SJSA1 (cell line): ENCODE results near the gene CHD2. TPM values are rescaled to one million over a fixed set of nuclear protein-coding genes. Genes with fewer than 3 reads are reported as not detected.
"Not testable (repeated sequence)": the region's sequence is repeated elsewhere in the genome, so short reads cannot be mapped to it uniquely, and the experiment has no call there.

Experiments used
- DNase-seq, 2 experiments: peaks; one replicate each; pipeline ENCODE4 v3.0.0-alpha.2; 2015 to 2020; ENCODE audit warnings: low spot score in 2 of 2, low read depth in 1 of 2
- H3K27ac ChIP-seq: fragments of 250-450 bp; sonication (Bioruptor Pico); 2 replicates; pipeline ENCODE4 v1.5.1; 2020; ENCODE audit warnings: mild to moderate bottlenecking, moderate library complexity
- H3K27me3 ChIP-seq: fragments of 250-450 bp; sonication (Bioruptor Pico); replicated peaks from 2 replicates; pipeline ENCODE4 v1.5.1; 2020; ENCODE audit warnings: mild to moderate bottlenecking, moderate library complexity
- H3K36me3 ChIP-seq: fragments of 250-450 bp; sonication (Bioruptor Pico); 2 replicates; pipeline ENCODE4 v1.5.1; 2020; ENCODE audit warnings: mild to moderate bottlenecking
- H3K4me1 ChIP-seq: fragments of 250-450 bp; sonication (Bioruptor Pico); replicated peaks from 2 replicates; pipeline ENCODE4 v1.6.1; 2021; ENCODE audit warnings: mild to moderate bottlenecking
- H3K4me3 ChIP-seq: fragments of 250-450 bp; sonication (Bioruptor Pico); 2 replicates; pipeline ENCODE4 v1.5.1; 2020; ENCODE audit warnings: mild to moderate bottlenecking
- H3K9me3 ChIP-seq: fragments of 250-450 bp; sonication (Bioruptor Pico); replicated peaks from 2 replicates; pipeline ENCODE4 v1.5.1; 2020; ENCODE audit warnings: mild to moderate bottlenecking
- total RNA-seq: library from RNA; depleted of rRNA; stranded (reverse); fragments of >200 nt; shearing (Covaris generic); gene quantifications from 2 replicates; pipeline ENCODE4 v1.2.3, GENCODE V29; 2014; rRNA removed

The CHD2 gene
- 37.6 and 43.7 TPM in 2 replicates for total RNA-seq

- peak; percentile 72 to 93 for DNase-seq
- H3K36me3 ChIP-seq: peaks cover 79% of the 10 kb centered on the region
- H3K27ac ChIP-seq: peak within 1 kb of the TSS; percentile 99
Measured at GRCh38 chr15:92899948-92900730, at the start of gene CHD2. CHD2 (plus strand) TSS chr15:92900324; CDS start chr15:92901238, 914 bp downstream.

GRCh38 chr15:92853222-92853621 is 46.9 kb upstream of the CHD2 start:
- no peaks in the 10 kb centered on the region for H3K27me3 ChIP-seq
- H3K27ac ChIP-seq: no peak overlapping the region
- no peak for DNase-seq
- H3K9me3 ChIP-seq: no peaks in the 10 kb centered on the region
- no peak overlapping the region for H3K4me3 ChIP-seq
- H3K4me1 ChIP-seq: no peaks in the 10 kb centered on the region; the same call in 1 of the 2 replicates
- no peaks in the 10 kb centered on the region for H3K36me3 ChIP-seq

More at GRCh38 chr15:92899948-92900730, at the start of gene CHD2:
- peaks cover 18% of the 10 kb centered on the region for H3K4me1 ChIP-seq
- no peaks in the 10 kb centered on the region for H3K27me3 ChIP-seq
- peak within 1 kb of the TSS; percentile 54 for H3K4me3 ChIP-seq
- no peaks in the 10 kb centered on the region for H3K9me3 ChIP-seq

DNA sequence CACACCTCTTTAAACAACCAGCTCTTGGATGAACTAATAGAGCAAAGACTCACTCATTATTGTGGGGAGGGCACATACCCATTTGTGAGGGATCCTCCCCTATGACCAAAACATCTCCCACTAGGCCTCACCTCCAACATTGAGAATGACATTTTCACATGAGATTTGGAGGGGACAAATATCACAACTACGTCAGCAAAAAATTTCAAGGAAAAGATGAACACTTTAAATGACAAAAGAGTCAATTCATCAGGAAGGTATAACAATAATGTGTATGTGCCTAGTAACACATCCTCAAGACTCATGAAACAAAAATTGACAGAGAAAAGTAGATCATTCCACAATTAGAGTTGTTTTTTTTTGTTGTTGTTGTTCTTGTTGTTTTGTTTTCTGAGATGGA is 38.4 kb upstream of the CHD2 start:
- H3K27me3 ChIP-seq: no peaks in the 10 kb centered on the region
- H3K4me3 ChIP-seq: no peak overlapping the region
- H3K36me3 ChIP-seq: no peaks in the 10 kb centered on the region
- no peaks in the 10 kb centered on the region for H3K9me3 ChIP-seq
- DNase-seq: no peak
- H3K4me1 ChIP-seq: no peaks in the 10 kb centered on the region
- no peak overlapping the region for H3K27ac ChIP-seq

GRCh38 chr15:92864127-92864814 is 35.9 kb upstream of the CHD2 start:
- Histone ChIP-seq H3K9me3 (no peaks in the 10 kb centered on the region), H3K27ac (no peak overlapping the region), H3K27me3 (no peaks in the 10 kb centered on the region), H3K4me3 (no peak overlapping the region), H3K36me3 (no peaks in the 10 kb centered on the region), H3K4me1 (no peaks in the 10 kb centered on the region)
- DNase-seq: no peak

GRCh38 chr15:92869263-92869940 is 30.7 kb upstream of the CHD2 start:
- no peaks in the 10 kb centered on the region for H3K36me3 ChIP-seq
- no peak overlapping the region for H3K4me3 ChIP-seq
- no peak overlapping the region for H3K27ac ChIP-seq
- H3K9me3 ChIP-seq: no peaks in the 10 kb centered on the region
- DNase-seq: no peak
- H3K4me1 ChIP-seq: 0 out of 2 replicates have a peak, but pooled peaks cover 3% of the 10 kb centered on the region
- H3K27me3 ChIP-seq: no peaks in the 10 kb centered on the region

GRCh38 chr15:92870010-92870591 is 30.0 kb upstream of the CHD2 start:
- Histone ChIP-seq H3K27me3 (no peaks in the 10 kb centered on the region), H3K36me3 (no peaks in the 10 kb centered on the region), H3K27ac (no peak overlapping the region), H3K4me1 (0 out of 2 replicates have a peak, but pooled peaks cover 3% of the 10 kb centered on the region), H3K9me3 (no peaks in the 10 kb centered on the region), H3K4me3 (no peak overlapping the region)
- no peak for DNase-seq

DNA sequence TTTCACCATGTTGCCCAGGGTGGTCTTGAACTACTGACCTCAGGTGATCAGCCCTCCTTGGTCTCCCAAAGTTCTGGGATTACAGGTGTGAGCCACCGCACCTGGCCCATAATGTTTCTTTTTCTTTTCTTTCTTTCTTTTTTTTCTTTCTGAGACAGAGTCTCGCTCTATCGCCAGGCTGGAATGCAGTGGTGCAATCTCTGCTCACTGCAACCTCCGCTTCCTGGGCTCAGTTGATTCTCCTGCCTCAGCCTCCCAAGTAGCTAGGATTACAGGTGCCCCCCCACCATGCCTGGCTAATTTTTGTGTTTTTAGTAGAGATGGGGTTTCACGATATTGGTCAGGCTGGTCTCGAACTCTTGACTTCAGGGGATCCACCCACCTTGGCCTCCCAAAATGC is 27.2 kb upstream of the CHD2 start:
- not testable (repeated sequence) for H3K36me3 ChIP-seq, DNase-seq, H3K4me3 ChIP-seq, H3K27ac ChIP-seq, H3K27me3 ChIP-seq, H3K4me1 ChIP-seq, H3K9me3 ChIP-seq

DNA sequence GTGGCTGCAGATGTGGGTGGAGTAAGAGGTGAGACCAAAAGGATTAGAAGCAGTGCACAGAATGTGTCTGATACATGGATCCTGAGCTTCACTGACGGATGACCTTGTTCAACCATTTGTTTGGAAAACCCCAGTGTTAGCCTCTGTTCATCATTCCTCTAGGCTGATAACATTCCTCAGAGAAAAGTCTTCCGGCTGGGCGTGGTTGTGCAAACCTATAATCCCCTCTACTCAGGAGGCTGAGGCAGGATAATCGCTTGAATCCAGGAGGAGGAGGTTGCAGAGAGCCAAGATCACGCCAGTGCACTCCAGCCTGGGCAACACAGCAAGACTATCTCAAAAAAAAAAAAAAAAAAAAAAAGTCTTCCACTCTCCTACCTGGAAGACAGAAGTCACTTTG is 23.1 kb upstream of the CHD2 start:
- DNase-seq: no peak
- Histone ChIP-seq H3K4me1 (peaks cover 14% of the 10 kb centered on the region), H3K9me3 (no peaks in the 10 kb centered on the region), H3K4me3 (no peak overlapping the region), H3K36me3 (no peaks in the 10 kb centered on the region), H3K27me3 (no peaks in the 10 kb centered on the region), H3K27ac (no peak overlapping the region)

- H3K9me3 ChIP-seq: no peaks in the 10 kb centered on the region
- no peaks in the 10 kb centered on the region for H3K36me3 ChIP-seq
- no peak overlapping the region for H3K4me3 ChIP-seq
- H3K27ac ChIP-seq: no peak overlapping the region
- DNase-seq: no peak
- peaks cover 15% of the 10 kb centered on the region for H3K4me1 ChIP-seq
- no peaks in the 10 kb centered on the region for H3K27me3 ChIP-seq
Measured at GRCh38 chr15:92877416-92877815, 22.7 kb upstream of the CHD2 start.

DNA sequence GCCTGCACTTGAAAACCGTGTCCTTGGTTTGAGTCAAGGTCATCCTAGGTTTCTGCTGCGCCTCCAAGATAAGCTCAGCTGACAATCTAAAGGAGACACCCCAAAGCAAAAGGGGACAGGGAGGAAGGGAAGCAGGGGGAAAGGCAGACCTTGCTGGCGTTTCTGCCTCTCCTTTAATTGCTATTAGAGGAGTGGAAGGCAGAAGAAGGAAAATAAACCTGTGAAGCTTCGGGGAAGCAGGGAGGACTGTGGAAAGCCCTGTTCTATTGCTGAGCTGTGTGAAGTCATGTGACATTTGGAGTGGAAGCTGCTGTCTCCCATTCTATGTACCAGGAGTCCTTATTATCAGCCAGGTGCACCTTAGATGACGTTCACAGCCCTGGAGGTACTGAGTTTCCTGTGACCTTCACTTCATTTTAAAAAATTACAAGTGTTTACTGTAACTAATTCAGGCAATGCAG is 21.5 kb upstream of the CHD2 start:
- Histone ChIP-seq H3K4me3 (no peak overlapping the region), H3K36me3 (peaks cover 10% of the 10 kb centered on the region), H3K9me3 (no peaks in the 10 kb centered on the region), H3K4me1 (peaks cover 15% of the 10 kb centered on the region), H3K27me3 (no peaks in the 10 kb centered on the region), H3K27ac (no peak overlapping the region)
- no peak for DNase-seq

- no peaks in the 10 kb centered on the region for H3K9me3 ChIP-seq
- DNase-seq: no peak
Measured at GRCh38 chr15:92879949-92880725, 20.0 kb upstream of the CHD2 start.

DNA sequence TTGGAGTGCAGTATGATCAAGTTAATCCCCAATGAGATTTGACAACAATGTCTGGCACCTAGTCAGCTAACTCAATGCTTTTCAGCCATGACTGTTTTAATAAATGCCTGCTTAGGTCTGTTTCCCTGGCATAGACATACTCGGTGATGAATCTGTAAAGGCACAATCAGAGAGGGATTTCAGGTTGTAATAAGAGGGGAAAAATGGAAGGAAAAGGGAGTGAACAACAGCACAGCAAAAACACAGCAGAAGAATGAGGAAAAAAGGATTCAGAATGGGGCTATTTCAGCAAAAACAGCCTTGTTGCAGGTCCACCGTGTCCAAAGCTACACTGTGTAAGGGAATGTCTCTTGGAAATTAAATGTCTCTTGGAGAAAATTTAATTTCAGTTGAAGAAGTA is 19.3 kb upstream of the CHD2 start:
- DNase-seq: no peak
- no peak overlapping the region for H3K4me3 ChIP-seq
- peaks cover 30% of the 10 kb centered on the region for H3K36me3 ChIP-seq
- no peaks in the 10 kb centered on the region for H3K27me3 ChIP-seq
- H3K4me1 ChIP-seq: peaks cover 18% of the 10 kb centered on the region
- peak overlapping the region; percentile 62; the same call in 1 of the 2 replicates for H3K27ac ChIP-seq
- no peaks in the 10 kb centered on the region for H3K9me3 ChIP-seq

More at GRCh38 chr15:92879949-92880725, 20.0 kb upstream of the CHD2 start:
- no peak overlapping the region for H3K27ac ChIP-seq
- H3K36me3 ChIP-seq: peaks cover 24% of the 10 kb centered on the region
- H3K4me1 ChIP-seq: peaks cover 15% of the 10 kb centered on the region
- H3K27me3 ChIP-seq: no peaks in the 10 kb centered on the region
- no peak overlapping the region for H3K4me3 ChIP-seq
